HPDE6-E6E7 (cell line): Measurements from ENCODE around the gene CDK19.
"Not testable (repeated sequence)": the region's sequence is repeated elsewhere in the genome, so short reads cannot be mapped to it uniquely, and the experiment has no call there.

Source experiments
- DNase-seq: peaks from one replicate; pipeline ENCODE4 v3.0.0; 2011; ENCODE audit warnings: missing footprints; ENCODE audit errors: extremely low spot score

The CDK19 gene

GRCh38 chr6:110622912-110623578 lies 192.2 kb downstream of the CDK19 start:
- DNase-seq: peak; percentile 36

GRCh38 chr6:110621061-110621460 lies 194.2 kb downstream of the CDK19 start:
- DNase-seq: no peak

GRCh38 chr6:110620065-110620464 lies 195.2 kb downstream of the CDK19 start:
- DNase-seq: no peak

- DNase-seq: no peak
Observed at GRCh38 chr6:110619275-110619908, 195.9 kb downstream of the CDK19 start.

GRCh38 chr6:110618591-110619267 lies 196.5 kb downstream of the CDK19 start:
- DNase-seq: no peak

- no peak for DNase-seq
Observed at GRCh38 chr6:110617057-110617456, 198.2 kb downstream of the CDK19 start.

GRCh38 chr6:110615722-110616121 lies 199.5 kb downstream of the CDK19 start:
- no peak for DNase-seq

GRCh38 chr6:110614586-110614985 lies 200.7 kb downstream of the CDK19 start:
- DNase-seq: no peak

- no peak for DNase-seq
Observed at GRCh38 chr6:110614106-110614505, 201.2 kb downstream of the CDK19 start.

- no peak for DNase-seq
Observed at GRCh38 chr6:110613356-110613755, 201.9 kb downstream of the CDK19 start.

GRCh38 chr6:110612298-110612697 lies 203.0 kb downstream of the CDK19 start:
- no peak for DNase-seq

- DNase-seq: no peak
Observed at GRCh38 chr6:110609101-110609500, 206.2 kb downstream of the CDK19 start.

GRCh38 chr6:110608151-110608550 lies 207.1 kb downstream of the CDK19 start:
- no peak for DNase-seq

- DNase-seq: no peak
Observed at GRCh38 chr6:110606151-110606550, 209.1 kb downstream of the CDK19 start.

GRCh38 chr6:110600640-110601039 lies 214.6 kb downstream of the CDK19 start:
- DNase-seq: not testable (repeated sequence)

- no peak for DNase-seq
Observed at GRCh38 chr6:110597761-110598160, 217.5 kb downstream of the CDK19 start.

GRCh38 chr6:110596354-110596753 lies 218.9 kb downstream of the CDK19 start:
- DNase-seq: no peak

GRCh38 chr6:110595112-110595511 lies 220.2 kb downstream of the CDK19 start:
- DNase-seq: no peak

- DNase-seq: no peak
Observed at GRCh38 chr6:110593637-110594036, 221.6 kb downstream of the CDK19 start.

- DNase-seq: no peak
Observed at GRCh38 chr6:110592765-110593164, 222.5 kb downstream of the CDK19 start.

GRCh38 chr6:110590821-110591351 lies 224.4 kb downstream of the CDK19 start:
- no peak for DNase-seq

- DNase-seq: no peak
Observed at GRCh38 chr6:110589865-110590513, 225.3 kb downstream of the CDK19 start.
